GM12872 (cell line): ENCODE data around the gene HNF4A.

Source experiments
- CTCF ChIP-seq: IDR thresholded peaks from 3 replicates; pipeline ENCODE4 v1.5.1; 2011; ENCODE audit warnings: low read depth, mild to moderate bottlenecking, low read length, moderate library complexity; ENCODE audit not compliant: insufficient read depth

The HNF4A gene

GRCh38 chr20:44336725-44337380, 18.6 kb upstream of the HNF4A start, which contains the start of gene R3HDML:
Gene R3HDML (plus strand): TSS chr20:44337043. CDS start chr20:44337158, 115 bp downstream.
- TF ChIP-seq CTCF, result no peak

GRCh38 chr20:44342248-44342647, 13.3 kb upstream of the HNF4A start:
- no peak for TF ChIP-seq CTCF

- TF ChIP-seq CTCF, result no peak
Observed at GRCh38 chr20:44343162-44343675, 12.3 kb upstream of the HNF4A start.

GRCh38 chr20:44344723-44345122, 10.8 kb upstream of the HNF4A start:
- TF ChIP-seq CTCF, result no peak

GRCh38 chr20:44345147-44345546, 10.4 kb upstream of the HNF4A start:
- TF ChIP-seq CTCF, result no peak

DNA sequence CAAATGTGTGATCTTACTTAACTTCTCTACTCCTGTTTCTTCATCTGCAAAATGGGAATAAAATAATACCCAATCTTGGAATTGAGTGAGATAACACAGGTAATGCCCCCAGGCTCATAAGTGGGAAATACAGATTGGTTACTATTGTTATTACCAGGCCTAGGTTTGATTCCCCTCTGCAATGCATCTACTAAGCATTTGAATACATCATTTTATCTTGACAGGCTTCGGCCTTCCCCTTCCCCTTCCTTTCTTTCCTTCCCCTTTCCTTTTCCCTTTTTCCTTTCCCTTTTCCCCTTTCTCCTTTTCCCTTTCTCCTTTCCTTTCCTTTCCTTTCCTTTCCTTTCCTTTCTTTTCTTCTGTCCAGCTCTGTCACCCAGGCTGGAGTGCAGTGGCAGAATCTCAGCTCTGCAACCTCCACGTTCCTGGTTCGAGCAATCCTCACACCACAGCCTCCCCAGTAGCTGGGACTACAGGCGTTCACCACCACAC, 7.3 kb upstream of the HNF4A start:
- TF ChIP-seq CTCF, result no peak

DNA sequence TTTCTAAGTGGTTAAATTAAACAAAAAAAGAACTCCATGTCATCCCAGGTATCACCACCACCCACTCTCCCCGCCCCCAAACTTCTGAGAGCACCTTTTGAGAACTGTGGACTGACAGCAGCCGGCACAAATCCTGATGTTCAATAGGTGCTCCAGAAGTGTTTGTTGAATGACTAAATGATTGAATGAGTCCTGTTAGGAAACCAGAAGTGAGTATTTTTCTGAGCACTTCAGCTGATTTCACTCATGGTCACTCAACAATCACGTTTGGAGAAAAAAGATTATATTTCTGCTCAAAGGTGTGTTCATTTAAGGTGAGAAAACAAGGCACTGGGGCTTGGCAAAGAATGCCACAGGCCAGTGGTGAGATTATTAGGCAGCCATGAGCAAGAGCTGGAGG, 6.2 kb upstream of the HNF4A start:
- no peak for TF ChIP-seq CTCF
